GM12892 (cell line): Measurements from ENCODE around the gene SYNDIG1.

Experiments
- DNase-seq: peaks from one replicate; pipeline ENCODE4 v3.0.0; 2011; ENCODE audit not compliant: insufficient read length
- FAIRE-seq: peaks from 2 replicates; lab custom pipeline; 2011; peaks lifted over from hg19 to GRCh38; lab: Jason Lieb, UNC
- POLR2A ChIP-seq: IDR thresholded peaks from 2 replicates; pipeline ENCODE4 v1.6.1; 2011; ENCODE audit warnings: low read depth, low read length, control low read depth
- POLR2AphosphoS5 ChIP-seq: IDR thresholded peaks from 2 replicates; pipeline ENCODE4 v1.6.1; 2011; ENCODE audit warnings: low read depth, low read length, control low read depth
- TAF1 ChIP-seq: IDR thresholded peaks from 2 replicates; pipeline ENCODE4 v1.6.1; 2011; ENCODE audit warnings: low read depth, mild to moderate bottlenecking, control low read depth, low read length, borderline replicate concordance

SYNDIG1 gene

DNA sequence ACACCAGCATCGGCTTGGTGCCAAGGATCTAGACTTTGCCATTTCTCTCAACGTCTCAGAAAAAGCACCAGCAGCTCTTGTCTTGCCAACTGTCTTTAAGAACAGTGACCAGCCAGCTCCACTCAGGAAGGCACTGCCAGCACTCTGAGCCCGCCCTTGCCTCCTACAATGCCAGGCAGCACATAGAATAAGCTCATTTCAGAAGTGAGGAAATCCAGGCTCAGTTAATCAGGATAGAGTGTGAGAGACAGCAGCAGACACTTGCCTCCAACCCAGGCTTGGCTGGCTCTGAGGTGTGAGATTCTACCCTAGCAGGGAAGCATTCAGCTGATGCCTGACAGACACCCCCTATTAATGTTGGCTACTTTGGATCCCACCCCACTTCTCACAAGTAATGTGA, 4.3 kb upstream of the SYNDIG1 start:
- no peak for DNase-seq
- no peak for FAIRE-seq
- no peak for TF ChIP-seq TAF1
- no peak for TF ChIP-seq POLR2A
- no peak for TF ChIP-seq POLR2AphosphoS5

DNA sequence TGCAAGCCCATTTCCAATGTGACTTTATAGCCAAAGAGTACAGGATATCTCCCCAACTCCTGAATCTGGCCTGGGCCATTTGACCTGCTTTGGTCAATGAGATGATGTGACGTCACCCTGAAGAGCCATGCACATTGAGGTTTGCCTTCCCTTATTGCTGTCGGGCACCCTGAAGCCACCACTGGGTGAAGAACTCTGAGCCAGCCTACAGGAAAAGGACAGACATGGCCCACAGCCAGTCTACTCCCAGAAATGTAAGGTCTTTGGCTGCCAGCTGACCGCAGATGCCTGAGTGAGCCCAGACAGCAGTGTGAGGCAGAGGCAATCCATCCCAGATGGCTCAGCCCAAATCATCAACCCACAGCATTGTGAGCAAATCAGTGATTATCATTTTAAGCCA, 3.7 kb upstream of the SYNDIG1 start:
- no peak for FAIRE-seq

DNA sequence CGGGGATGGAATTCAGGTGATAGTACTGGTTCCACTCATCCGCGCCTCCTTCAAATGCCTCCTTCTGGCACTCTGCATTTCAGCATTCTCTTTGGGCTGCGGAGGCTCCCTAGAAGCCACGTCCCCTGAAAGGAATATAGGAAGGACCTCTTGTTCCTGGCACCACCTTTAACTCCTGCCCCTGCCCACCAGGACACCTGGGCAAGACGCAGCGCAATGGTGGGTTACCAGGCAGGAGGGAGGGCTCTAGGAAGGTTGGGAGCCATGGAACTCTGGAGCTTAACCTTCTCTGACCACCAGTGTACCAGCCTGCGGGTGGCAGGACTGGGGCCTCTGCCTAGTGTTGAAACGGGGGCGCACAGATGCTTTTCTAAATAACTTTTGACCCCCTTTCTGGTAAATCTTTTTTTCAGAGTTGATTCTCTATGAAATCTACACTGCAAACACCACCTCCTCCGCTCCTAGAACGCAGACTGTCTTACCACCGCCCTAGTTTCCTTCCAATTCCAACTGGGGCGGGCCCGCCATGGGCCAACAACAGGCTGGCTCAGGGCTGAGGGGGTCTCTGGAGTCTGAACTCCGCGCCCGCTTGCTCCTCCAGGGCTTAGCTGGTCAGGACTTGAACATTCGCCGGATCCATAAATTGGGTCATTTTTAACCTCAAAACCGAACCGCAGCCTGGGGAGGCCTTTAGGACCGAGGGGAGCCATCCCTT, 871 bp upstream of the SYNDIG1 start:
- FAIRE-seq (no peak), DNase-seq (no peak)
- TF ChIP-seq TAF1 (no peak), POLR2AphosphoS5 (no peak), POLR2A (no peak)

More for the DNA sequence above, 3.7 kb upstream of the SYNDIG1 start:
- no peak for DNase-seq
- TF ChIP-seq POLR2AphosphoS5 (no peak), TAF1 (no peak), POLR2A (no peak)

DNA sequence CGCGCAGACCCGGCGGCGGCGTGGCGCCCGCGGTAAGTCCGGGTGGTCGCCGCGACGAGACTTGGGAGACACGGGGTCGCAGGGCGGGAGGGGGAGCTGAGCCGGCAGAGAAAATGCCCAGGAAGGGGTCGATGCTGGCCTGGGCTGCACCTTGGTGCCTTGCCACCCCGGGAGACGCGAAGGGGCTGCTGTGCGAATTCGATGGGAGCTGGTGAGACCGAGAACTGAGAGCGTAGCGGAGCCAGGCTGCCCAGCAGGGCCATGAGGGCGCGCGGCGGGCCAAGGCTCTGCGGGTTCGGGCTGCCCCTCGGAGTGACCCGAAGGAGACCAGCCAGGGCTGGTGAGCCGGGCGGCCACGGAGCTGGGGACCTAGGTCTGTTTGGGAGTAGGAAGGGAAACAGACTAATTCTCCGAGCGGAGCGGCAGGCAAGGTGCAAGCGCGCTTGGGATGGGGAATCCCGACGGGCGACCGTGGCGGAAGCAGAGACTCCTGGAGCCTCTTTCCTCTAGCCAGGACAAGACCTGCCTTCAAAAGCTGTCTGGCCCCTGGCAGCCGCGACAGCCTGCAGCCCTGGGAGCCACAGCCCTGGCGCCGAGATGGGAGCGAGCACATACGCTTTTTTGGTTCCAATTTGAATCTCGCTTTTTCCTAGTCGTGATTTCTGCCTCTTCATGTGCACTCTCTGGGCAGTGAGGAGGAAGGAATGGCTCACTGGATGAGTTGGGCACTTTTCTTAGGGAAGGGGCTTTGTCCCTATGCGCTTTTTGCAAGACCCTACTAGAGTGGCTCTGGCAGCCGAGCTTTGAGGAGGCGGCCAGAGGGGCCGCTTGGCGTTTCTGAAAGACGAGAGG, 691 bp downstream of the SYNDIG1 start:
- FAIRE-seq (no peak), DNase-seq (no peak)
- no peak for TF ChIP-seq POLR2A
- TF ChIP-seq POLR2AphosphoS5, result no peak
- no peak for TF ChIP-seq TAF1

DNA sequence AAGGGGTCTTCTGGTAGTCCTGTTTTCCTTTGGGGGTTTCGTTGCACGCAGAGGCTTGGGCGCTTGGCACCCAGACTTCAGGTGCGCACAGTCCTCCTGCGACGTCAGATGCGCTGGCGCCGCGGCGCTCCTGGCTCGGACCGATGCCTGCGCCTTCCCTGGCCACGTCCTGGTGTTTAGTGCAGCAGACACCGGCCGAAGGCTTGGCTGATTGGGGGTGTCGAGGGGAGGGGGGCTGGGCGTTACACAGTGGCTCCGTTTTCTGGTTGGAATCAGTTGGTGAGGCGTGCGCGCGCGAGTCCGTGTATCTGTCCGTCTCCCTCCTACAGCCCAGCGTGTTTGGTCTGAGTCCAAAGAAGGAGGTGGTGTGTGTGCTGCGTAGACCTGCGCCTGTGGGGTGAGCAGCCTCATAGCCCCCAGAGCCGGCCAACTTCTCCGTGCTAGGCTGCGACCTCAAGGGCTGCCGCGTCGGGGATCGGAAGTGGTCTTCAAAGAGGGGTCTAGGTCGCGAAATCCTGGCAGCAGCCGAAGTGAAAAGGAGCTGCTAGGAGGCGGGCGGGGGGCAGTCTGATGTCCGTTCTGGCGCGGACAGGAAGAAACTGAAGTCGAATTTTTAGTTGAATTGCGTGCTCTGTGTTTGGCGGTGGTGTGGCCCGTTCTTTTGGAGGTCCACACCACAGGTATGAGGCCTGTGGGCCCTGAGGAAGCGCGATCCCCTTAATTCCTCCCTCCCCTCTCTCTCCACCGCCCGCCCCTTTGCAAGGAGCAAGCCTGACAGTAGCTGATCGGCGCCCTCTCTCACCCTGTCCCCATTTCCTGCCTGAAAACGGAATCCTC, 1.5 kb downstream of the SYNDIG1 start:
- FAIRE-seq (no peak), DNase-seq (no peak)
- TF ChIP-seq TAF1, result no peak
- no peak for TF ChIP-seq POLR2A
- no peak for TF ChIP-seq POLR2AphosphoS5

DNA sequence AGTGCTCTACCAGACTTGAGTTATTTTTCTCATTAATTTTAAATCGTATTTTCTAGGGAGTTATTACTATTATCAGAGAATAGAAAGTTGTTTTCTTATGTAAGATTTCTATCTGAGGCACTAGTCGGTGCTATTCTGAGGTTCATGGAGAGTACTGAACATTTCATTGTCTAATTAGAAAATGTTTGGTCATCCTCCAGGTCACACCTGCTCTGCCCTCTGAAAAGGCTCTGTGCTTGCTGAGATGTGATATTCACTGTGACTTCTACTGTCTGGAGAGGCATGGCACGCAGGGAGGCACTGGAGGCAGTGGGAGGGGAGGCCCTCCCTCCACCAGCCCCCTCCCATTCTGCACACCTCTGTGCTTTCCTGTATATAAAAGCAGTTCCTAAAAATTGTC, 3.0 kb downstream of the SYNDIG1 start:
- FAIRE-seq (no peak), DNase-seq (no peak)
- TF ChIP-seq TAF1 (no peak), POLR2AphosphoS5 (no peak), POLR2A (no peak)

DNA sequence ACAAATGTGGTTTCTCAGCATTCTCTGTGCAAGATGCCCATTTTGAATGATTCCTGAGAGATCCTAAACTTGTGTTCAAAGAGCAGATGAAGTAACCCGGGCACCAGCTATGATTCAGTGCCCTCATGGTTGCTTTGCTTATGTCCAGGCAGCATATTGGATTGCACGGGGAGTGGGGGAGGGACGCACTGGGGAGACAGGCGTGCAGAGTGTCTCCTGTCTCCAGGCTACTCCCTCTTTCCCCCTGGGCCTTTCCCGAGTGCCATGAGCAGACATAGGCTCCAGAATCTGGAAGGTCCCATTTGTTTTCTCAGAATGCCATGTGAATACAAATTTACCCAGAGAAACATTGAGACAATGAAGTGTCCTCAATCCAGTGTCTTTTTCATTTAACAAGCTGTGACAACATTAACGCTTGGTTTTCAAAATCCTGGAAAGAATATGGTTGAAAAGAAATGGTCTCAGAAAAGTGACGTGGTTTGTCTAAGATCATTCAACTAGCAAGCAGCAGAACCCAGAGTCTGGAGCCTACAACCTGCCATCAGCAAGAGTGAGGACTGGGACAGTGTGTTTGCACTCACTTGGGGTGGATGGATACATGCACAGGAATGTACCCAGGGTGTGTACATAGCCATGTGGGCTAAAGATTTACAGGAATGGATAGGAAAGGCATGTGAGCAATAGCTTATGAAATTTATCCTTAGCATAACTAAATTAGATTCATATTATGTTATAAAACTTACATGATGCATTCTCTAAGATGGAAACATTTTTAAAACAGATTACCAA, 4.2 kb downstream of the SYNDIG1 start:
- FAIRE-seq (no peak), DNase-seq (no peak)
- TF ChIP-seq POLR2A (no peak), TAF1 (no peak), POLR2AphosphoS5 (no peak)

DNA sequence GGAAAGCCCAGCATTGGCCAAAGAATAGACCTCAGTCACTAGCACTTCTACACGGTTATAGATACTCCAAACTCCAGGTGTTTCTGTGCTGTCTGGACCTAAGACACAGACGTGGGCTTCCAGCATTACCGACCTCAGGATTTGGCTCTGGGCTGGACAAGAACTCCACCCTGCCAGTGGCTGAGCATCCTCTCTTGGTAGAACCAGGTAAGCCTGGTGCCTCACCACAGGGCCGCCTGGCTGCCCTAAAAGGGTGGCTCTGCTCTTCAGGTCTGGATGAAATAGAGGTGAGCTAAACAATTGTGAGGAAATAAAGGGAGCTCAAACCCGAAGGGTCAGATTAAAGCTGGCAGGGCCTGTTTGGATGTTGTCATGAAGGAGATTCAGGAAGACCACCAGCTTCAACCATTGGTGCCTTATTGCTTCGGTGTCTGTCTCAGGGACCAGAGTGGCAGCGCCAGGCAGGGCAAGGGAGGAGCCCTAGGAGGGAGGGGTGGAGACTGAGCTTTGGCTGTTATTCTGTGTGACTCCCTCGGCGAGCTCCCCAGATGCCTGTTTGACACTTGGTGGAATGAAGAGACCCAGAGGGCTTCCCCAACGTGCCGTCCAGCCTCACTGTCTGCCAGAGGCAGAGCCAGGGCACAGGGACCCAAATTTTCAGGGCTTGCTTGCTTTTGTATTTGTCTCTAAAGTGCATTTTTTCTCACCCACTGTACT, 8.6 kb downstream of the SYNDIG1 start:
- no peak for TF ChIP-seq TAF1
- no peak for TF ChIP-seq POLR2AphosphoS5
- no peak for TF ChIP-seq POLR2A
- no peak for FAIRE-seq
- DNase-seq, result no peak

DNA sequence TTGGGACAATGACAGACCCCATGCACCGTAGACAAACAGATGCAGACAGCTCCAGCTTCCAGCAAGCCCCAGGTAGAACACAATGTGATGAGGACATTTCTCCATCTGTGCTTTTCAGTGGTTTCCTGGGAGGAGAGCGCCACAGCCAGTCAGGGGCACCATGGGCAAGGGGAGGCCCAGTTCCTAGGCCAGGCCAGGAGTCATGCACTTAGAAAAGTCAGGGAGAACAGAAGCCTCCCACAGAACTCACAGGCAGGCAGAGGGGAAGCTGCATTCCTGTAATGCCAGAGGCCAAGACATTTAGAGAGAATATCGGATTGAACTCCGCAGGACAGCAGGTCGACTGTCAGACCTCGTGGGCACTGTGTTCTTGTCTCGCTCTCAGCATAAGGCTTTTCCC, 9.2 kb downstream of the SYNDIG1 start:
- no peak for DNase-seq
- FAIRE-seq, result no peak
- TF ChIP-seq POLR2AphosphoS5 (no peak), TAF1 (no peak)

DNA sequence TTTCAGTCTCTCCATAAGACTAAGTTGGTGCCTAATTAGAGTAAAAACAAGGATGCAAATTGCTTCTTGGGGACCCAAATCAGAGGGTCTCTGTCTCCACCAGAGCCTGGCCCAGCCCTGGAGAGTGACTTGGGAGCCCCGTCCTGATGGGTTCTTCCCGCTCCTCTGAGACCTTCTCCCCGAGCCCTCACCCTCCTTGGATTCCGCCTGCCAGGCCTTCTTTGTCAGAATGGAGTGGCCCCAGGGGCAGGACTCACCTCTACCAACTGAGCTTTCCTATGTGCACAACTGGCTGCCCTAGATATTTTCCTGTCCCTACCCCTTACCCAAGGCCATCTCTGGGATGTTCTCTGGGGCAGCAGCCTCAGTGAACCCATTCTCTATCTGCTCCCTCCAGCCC, 9.7 kb downstream of the SYNDIG1 start:
- TF ChIP-seq POLR2A, result no peak
- no peak for TF ChIP-seq TAF1
- no peak for TF ChIP-seq POLR2AphosphoS5
- no peak for FAIRE-seq
- DNase-seq, result no peak

DNA sequence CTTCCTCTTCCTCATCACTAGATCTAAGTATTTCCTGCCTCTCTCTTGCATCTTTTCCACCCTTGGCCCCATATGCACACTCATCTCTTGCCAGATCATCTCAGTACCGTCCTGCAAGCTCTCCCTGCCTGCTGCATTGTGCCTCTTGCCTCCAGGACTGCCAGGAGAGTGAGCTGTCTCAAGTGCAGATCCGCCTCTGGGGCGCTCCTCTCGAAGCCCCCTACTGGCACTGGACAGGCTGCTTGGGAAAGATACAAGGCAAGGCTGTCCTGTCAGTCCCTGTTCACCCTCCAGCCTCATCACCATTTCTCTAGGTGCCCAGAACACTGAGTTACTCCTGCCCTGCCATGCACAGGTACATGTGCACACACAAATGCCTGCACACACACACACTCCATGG, 10.2 kb downstream of the SYNDIG1 start:
- no peak for FAIRE-seq
- TF ChIP-seq POLR2AphosphoS5 (no peak), POLR2A (no peak), TAF1 (no peak)

More for the DNA sequence above, 10.2 kb downstream of the SYNDIG1 start:
- no peak for DNase-seq
